NAMALWA (cell line): ENCODE measurements around the gene SEMG1.

Experiments
- DNase-seq: peaks from one replicate; pipeline ENCODE4 v3.0.0-alpha.2; 2015; ENCODE audit warnings: low spot score

Gene SEMG1

GRCh38 chr20:45206725-45207124 is at the start of gene SEMG1:
Gene SEMG1, plus strand, starts transcription at chr20:45207033. Its CDS starts 21 bp downstream, at chr20:45207054.
- no peak for DNase-seq

- DNase-seq = no peak
Measured at GRCh38 chr20:45157962-45158361, 48.9 kb upstream of the SEMG1 start.

GRCh38 chr20:45163083-45163803 is 43.6 kb upstream of the SEMG1 start:
- DNase-seq = no peak

GRCh38 chr20:45164906-45165305 is 41.9 kb upstream of the SEMG1 start:
- DNase-seq = no peak

GRCh38 chr20:45173522-45173921 is 33.3 kb upstream of the SEMG1 start:
- no peak for DNase-seq

- no peak for DNase-seq
Measured at GRCh38 chr20:45174434-45175364, 32.1 kb upstream of the SEMG1 start, which contains the start of gene PI3. Gene PI3, plus strand, starts transcription at chr20:45174902. Its CDS starts 21 bp downstream, at chr20:45174923.

- no peak for DNase-seq
Measured at GRCh38 chr20:45176526-45177267, 30.1 kb upstream of the SEMG1 start.

GRCh38 chr20:45179166-45179565 is 27.7 kb upstream of the SEMG1 start:
- no peak for DNase-seq

GRCh38 chr20:45181639-45182038 is 25.2 kb upstream of the SEMG1 start:
- no peak for DNase-seq

- DNase-seq = no peak
Measured at GRCh38 chr20:45183084-45183483, 23.7 kb upstream of the SEMG1 start.

- no peak for DNase-seq
Measured at GRCh38 chr20:45187693-45188092, 19.1 kb upstream of the SEMG1 start.

- DNase-seq = no peak
Measured at GRCh38 chr20:45189067-45189609, 17.7 kb upstream of the SEMG1 start.

GRCh38 chr20:45189861-45190260 is 17.0 kb upstream of the SEMG1 start:
- DNase-seq = no peak

GRCh38 chr20:45191926-45192325 is 14.9 kb upstream of the SEMG1 start:
- no peak for DNase-seq

GRCh38 chr20:45193331-45193730 is 13.5 kb upstream of the SEMG1 start:
- DNase-seq = no peak

GRCh38 chr20:45209924-45210323 is 3.1 kb downstream of the SEMG1 start:
- DNase-seq = no peak

GRCh38 chr20:45211569-45212474 is 5.0 kb downstream of the SEMG1 start:
- peak; percentile 11 for DNase-seq

GRCh38 chr20:45212836-45213235 is 6.0 kb downstream of the SEMG1 start:
- DNase-seq = no peak

GRCh38 chr20:45218124-45218523 is 11.3 kb downstream of the SEMG1 start:
- DNase-seq = no peak

- no peak for DNase-seq
Measured at GRCh38 chr20:45218636-45219035, 11.8 kb downstream of the SEMG1 start.

GRCh38 chr20:45221076-45221475 is 14.2 kb downstream of the SEMG1 start, which contains the start of gene SEMG2:
Gene SEMG2, plus strand, starts transcription at chr20:45221373. Its CDS starts 17 bp downstream, at chr20:45221390.
- no peak for DNase-seq
